Amniotic epithelial cell (primary cell): ENCODE data around the gene TNFAIP3.
"Not testable (repeated sequence)": the region's sequence is repeated elsewhere in the genome, so short reads cannot be mapped to it uniquely, and the experiment has no call there.

Experiments
- DNase-seq: peaks from one replicate; pipeline ENCODE4 v3.0.0-alpha.2; 2010; ENCODE audit warnings: low read depth

The TNFAIP3 gene

DNA sequence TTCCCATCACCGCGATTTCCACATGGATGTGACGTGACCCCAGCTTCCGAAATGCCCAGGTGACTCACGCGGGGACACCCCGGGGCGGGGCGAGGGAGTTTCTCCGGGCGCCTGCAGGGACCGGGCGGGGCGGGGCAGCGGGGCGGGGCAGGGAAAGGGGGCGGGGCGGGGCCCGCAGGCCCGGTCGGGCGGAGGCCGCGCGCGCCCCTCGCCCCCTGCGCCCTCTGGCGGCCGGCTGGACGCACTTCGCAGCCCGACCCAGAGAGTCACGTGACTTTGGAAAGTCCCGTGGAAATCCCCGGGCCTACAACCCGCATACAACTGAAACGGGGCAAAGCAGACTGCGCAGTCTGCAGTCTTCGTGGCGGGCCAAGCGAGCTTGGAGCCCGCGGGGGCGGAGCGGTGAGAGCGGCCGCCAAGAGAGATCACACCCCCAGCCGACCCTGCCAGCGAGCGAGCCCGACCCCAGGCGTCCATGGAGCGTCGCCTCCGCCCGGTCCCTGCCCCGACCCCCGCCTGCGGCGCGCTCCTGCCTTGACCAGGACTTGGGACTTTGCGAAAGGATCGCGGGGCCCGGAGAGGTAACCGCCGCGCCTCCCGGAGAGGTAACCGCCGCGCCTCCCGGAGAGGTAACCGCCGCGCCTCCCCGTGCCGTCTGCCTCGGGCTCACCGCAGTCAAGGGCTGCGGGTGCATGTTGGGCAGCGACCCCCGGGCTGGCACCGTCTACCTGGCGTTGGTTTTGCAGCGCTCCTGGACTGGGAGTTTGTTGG is at the start of gene TNFAIP3:
TSS of gene TNFAIP3 (plus strand) at position 346 of the 771 bp plus-strand sequence. CDS start 3,969 bp downstream, outside the sequence.
- DNase-seq, result peak; percentile 95

- DNase-seq, result no peak
These were observed 48.6 kb upstream of the TNFAIP3 start for GRCh38 chr6:137818440-137818839.

DNA sequence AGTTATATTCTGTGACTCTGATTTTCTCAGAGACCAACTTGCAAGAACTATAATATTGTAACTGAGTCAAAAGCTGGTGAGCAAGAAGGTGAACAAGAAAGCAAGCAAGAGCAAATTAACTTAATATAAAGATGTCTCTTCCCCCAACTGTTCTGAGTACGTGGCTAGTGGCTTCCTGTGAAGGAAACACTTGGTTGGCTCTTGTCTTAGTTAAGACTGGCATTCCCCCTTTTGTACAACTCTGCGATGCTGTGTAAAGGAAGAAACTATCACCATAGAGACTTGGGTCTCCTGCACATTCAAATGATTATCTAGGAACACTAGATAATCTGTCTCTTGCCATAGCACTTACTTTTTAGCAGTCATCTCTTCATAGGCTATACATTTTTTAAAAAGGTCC is 47.3 kb upstream of the TNFAIP3 start:
- DNase-seq, result no peak

GRCh38 chr6:137820425-137820824 is 46.6 kb upstream of the TNFAIP3 start:
- peak; percentile 62 for DNase-seq

DNA sequence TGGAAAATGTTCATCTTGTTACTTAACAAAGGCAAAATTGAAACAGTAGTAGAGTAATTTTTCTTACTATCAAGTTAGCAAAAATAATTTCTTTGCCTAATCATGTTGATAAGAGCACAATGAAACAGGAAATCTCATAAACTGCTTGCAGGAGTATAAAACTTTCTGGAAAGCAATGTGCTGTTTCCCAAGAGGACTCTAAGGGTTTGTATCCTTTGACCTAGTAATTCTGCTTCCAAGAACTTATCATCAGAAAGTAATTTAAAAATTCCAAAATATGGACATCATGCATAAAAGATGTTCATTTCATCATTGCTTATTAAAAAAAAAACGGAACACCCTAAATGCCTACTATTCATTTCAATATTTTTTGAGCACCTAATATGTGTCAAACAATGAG is 46.1 kb upstream of the TNFAIP3 start:
- peak; percentile 85 for DNase-seq

DNA sequence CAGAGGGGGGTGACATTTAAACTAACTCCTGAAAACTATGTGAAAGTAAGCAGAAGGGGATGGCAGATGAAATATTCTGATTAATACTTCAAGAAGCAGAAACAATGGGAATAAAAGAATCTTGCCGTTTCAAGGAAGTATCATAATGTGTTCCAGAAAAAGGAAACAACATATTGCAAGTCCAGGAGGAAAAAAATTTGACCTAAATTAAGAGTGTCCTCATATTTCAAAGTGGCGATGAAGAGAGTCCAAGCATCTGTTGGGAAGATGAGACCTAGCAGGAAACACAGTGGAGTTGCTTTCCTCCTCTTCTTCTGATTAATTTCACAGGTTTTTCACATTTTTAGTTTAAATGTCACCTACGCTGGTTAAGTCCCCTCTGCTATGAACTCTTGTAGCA is 45.6 kb upstream of the TNFAIP3 start:
- no peak for DNase-seq

DNA sequence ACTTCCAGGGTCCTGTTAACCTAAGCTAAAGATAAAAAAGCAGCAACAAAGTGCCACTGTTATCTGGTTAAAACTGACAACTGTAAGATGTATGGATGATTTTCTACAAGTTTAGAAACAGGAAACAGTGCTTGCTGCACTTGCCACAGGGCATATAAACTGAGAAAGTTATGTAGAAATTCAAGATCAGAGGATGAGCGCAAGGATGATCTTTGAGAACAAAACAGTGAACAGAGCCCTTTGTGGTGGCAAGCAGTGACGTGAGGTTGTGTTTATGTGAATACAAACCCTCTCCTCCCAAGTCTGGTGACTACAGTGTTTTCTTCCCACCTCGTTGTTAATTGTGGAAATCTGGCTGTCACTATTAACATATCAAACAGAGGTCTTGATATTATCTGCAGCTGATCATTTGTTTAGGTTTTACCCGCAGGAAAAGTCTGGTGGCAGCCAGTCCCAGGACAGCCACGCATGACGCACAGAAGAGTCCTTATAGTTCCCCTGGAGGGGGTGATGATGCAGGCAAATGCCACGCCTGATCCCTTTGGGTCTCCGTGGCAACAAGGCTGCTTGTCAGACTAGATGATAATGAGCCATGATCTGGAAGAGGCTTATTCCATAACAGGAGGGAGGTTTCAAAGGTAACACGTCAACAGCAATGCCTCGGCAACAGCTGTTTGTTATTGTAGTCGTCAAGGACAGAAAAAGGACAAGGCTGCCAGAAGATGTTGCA is 43.1 kb upstream of the TNFAIP3 start:
- DNase-seq, result peak; percentile 93

- no peak for DNase-seq
These were observed 42.5 kb upstream of the TNFAIP3 start for GRCh38 chr6:137824556-137824879.

DNA sequence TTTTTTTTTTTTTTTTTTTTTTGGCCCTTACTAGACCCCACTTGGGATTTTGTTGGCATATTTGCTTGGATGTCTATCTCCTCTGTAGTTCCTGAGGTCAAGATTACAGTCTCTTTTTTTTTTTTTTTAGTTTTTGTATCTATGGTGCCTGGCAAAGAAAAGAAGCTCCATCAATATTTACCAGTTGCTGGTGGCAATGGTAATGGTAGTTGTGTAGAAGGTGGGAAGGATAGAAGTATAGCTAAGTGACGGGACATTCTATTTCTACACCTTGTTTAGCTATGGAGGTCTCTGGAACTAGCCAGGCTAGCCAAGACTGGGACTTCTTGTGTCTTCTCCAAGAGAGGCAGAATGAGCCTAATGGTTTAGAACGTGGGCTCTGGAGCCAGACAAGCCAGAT is 42.2 kb upstream of the TNFAIP3 start:
- DNase-seq, result no peak

DNA sequence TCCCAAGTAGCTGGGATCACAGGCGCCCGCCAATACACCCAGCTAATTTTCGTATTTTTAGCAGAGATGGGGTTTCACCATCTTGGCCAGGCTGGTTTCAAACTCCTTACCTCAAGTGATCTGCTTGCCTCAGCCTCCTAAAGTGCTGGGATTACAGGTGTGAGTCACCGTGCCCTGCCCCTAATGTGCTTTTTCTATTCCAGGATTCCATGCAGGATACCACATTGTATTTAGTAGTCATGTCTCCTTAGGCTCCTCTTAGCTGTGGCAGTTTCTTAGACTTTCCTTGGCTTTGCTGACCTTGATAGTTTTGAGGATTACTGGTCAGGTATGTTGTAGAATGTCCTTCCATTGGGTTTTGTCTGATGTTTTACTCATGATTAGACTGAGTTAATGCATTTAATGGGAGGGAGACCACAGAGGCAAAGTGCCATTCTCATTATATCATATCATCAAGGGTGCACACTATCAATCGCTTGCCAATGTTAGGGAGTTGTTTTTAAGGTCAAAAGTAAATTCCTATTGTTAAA is 39.6 kb upstream of the TNFAIP3 start:
- no peak for DNase-seq

- no peak for DNase-seq
These were observed 38.9 kb upstream of the TNFAIP3 start for GRCh38 chr6:137827977-137828810.

- peak; percentile 67 for DNase-seq
These were observed 37.4 kb upstream of the TNFAIP3 start for GRCh38 chr6:137829641-137830083.

GRCh38 chr6:137830511-137830911 is 36.5 kb upstream of the TNFAIP3 start:
- no peak for DNase-seq

DNA sequence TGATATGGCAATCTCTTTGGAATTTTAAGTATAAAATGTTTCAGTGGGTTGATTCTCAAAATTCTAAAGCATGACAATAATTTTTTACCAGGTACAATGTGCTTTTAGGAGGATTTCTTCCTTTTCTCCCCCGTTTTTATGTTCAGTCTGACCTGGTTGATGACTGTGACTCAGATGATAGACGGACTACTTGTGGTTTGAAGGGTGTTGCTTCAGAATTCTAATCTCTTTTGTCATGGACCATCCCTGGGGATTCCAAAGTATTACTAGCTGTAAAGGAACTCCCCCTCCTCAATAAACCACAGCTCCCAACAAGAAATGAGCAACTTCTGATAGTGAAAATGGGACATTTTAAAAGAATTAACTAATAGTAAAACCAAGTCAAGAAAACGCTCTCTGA is 34.9 kb upstream of the TNFAIP3 start:
- peak; percentile 99 for DNase-seq

- no peak for DNase-seq
These were observed 32.6 kb upstream of the TNFAIP3 start for GRCh38 chr6:137834508-137834907.

GRCh38 chr6:137836788-137837187 is 30.3 kb upstream of the TNFAIP3 start:
- no peak for DNase-seq

GRCh38 chr6:137838090-137838489 is 29.0 kb upstream of the TNFAIP3 start:
- not testable (repeated sequence) for DNase-seq

- not testable (repeated sequence) for DNase-seq
These were observed 28.5 kb upstream of the TNFAIP3 start for GRCh38 chr6:137838597-137838996.

DNA sequence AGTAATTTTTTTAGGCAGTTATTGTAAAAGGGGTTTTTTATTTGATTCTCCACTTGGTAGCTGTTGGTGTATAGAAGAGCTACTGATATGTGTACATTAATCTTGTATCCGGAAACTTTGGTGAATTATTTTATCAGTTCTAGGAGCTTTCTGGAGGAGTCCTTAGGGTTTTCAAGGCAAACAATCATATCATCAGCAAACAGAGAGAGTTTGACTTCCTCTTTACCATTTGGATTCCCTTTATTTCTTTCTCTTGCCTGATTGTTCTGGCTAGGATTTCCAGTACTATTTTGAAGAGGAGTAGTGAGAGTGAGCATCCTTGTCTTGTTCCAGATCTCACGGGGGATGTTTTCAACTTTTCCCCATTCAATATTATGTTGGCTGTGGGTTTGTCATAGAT is 28.0 kb upstream of the TNFAIP3 start:
- no peak for DNase-seq

DNA sequence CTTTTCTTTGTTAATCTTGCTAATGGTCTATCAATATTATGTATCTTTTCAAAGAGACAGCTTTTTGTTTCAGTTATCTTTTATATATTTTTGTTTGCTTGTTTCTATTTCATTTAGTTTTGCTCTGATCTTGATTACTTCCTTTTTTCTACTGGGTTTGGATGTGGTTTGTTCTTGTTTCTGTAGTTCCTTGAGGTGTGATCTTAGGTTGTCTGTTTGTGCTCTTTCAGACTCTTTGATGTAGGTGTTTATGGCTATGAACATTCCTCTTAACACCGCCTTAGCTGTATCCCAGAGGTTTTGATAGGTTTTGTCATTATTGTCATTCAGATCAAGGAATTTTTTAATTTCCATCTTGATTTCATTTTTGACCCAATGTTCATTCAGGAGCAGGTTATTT is 26.8 kb upstream of the TNFAIP3 start:
- DNase-seq, result no peak

- no peak for DNase-seq
These were observed 23.8 kb upstream of the TNFAIP3 start for GRCh38 chr6:137843211-137843610.

DNA sequence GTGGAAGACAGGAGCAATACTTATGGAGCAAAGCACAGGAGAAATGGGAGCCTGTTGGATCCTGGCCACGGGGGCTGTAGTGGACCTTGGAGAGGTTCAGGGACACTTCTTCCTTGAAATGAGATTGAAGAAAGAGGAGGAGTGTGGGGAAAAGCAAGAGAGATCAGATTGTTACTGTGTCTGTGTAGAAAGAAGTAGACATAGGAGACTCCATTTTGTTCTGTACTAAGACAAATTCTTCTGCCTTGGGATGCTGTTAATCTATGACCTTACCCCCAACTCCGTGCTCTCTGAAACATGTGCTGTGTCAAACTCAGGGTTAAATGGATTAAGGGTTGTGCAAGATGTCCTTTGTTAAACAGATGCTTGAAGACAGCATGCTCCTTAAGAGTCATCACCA is 22.7 kb upstream of the TNFAIP3 start:
- peak; percentile 42 for DNase-seq
